Measurements from ENCODE around the gene UGT1A4.

UGT1A4 gene

DNA sequence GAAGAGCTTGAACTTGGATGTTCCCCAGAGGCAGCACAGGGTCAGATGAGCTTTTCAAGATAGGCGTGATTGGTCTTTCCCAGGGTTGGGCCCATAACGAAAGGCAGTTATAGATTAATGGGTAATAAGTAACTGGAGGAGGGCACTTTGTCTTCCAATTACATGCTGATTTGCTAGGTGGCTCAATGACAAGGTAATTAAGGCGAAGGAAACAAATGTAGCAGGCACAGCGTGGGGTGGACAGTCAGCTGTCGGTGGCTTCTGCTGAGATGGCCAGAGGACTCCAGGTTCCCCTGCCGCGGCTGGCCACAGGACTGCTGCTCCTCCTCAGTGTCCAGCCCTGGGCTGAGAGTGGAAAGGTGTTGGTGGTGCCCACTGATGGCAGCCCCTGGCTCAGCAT is at the start of gene UGT1A4:
Gene UGT1A4 (plus strand): TSS at position 185 of the 400 bp plus-strand sequence. CDS start 85 bp downstream, at position 270.
- H3K4me3 ChIP-seq (ENCODE audit: low read depth, low read length), result no peak within 1 kb of the TSS

DNA sequence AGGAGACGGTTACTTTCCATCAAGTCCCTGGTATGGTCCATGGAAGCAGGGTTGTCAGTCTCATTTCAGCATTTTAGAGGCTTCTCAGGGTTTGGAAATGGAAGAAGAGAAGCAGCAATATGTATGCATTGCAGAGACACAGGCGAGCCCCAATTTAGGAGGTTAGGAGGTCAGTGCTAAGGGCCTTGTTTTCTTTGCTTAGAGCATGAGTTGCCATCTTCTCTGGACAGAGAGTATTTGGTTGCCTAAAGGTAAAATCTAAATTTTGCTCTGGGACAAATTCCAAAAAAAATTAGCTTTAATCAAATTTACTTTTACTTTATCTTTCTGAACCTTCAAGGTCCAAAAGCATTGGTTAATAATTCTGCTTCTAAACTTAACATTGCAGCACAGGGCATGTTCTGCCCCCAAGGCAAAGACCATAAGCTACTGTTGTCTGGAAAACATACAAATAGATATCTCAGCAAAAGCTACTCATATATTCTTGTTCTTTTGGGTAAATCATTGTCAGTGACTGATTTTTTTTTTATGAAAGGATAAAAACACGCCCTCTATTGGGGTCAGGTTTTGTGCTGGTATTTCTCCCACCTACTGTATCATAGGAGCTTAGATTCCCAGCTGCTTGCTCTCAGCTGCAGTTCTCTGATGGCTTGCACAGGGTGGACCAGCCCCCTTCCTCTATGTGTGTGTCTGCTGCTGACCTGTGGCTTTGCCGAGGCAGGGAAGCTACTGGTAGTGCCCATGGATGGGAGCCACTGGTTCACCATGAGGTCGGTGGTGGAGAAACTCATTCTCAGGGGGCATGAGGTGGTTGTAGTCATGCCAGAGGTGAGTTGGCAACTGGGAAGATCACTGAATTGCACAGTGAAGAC is 47.0 kb upstream of the UGT1A4 start, which contains the start of gene UGT1A9:
Gene UGT1A9 (plus strand): TSS at position 609 of the 872 bp plus-strand sequence. CDS start 37 bp downstream, at position 646.
- TF ChIP-seq, protein P1, sequence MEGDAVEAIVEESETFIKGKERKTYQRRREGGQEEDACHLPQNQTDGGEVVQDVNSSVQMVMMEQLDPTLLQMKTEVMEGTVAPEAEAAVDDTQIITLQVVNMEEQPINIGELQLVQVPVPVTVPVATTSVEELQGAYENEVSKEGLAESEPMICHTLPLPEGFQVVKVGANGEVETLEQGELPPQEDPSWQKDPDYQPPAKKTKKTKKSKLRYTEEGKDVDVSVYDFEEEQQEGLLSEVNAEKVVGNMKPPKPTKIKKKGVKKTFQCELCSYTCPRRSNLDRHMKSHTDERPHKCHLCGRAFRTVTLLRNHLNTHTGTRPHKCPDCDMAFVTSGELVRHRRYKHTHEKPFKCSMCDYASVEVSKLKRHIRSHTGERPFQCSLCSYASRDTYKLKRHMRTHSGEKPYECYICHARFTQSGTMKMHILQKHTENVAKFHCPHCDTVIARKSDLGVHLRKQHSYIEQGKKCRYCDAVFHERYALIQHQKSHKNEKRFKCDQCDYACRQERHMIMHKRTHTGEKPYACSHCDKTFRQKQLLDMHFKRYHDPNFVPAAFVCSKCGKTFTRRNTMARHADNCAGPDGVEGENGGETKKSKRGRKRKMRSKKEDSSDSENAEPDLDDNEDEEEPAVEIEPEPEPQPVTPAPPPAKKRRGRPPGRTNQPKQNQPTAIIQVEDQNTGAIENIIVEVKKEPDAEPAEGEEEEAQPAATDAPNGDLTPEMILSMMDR (IDR thresholded peaks at IDR 0.05; ENCODE audit: low read depth, low read length), result no peak
- H3K4me3 ChIP-seq (ENCODE audit: low read depth, low read length), result no peak within 1 kb of the TSS

More for the DNA sequence above, at the start of gene UGT1A4:
- TF ChIP-seq, protein P1 (IDR thresholded peaks at IDR 0.05; ENCODE audit: low read depth, low read length), result no peak

- H3K4me3 ChIP-seq (ENCODE audit: low read depth, low read length), result no peak overlapping the region
- TF ChIP-seq, protein P1 (IDR thresholded peaks at IDR 0.05; ENCODE audit: low read depth, low read length), result no peak
These were observed 45.6 kb upstream of the UGT1A4 start for GRCh38 chr2:233672886-233673285.

GRCh38 chr2:233673896-233674295 is 44.6 kb upstream of the UGT1A4 start:
- TF ChIP-seq, protein P1 (IDR thresholded peaks at IDR 0.05; ENCODE audit: low read depth, low read length), result no peak
- no peak overlapping the region for H3K4me3 ChIP-seq (ENCODE audit: low read depth, low read length)

GRCh38 chr2:233674314-233674713 is 44.2 kb upstream of the UGT1A4 start:
- no peak overlapping the region for H3K4me3 ChIP-seq (ENCODE audit: low read depth, low read length)
- TF ChIP-seq, protein P1 (IDR thresholded peaks at IDR 0.05; ENCODE audit: low read depth, low read length), result no peak

DNA sequence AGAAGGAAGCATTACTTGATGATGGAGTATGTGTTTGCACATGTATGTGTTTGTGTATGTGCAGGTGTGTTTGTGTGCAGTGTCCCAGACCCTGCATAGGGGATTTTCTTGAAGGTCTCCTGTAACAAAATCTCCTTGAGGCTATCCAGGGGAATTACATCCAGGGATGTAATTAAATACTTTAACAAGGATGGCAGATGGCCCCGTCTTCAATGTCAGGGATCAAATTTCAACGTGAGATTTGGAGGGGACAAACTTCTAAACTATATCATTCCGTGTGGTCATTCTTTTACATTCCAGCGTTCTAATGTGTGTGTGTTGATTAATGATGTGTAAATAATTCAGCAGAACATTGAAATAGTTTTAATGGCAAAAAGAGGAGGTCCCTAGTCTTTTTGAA is 43.5 kb upstream of the UGT1A4 start:
- H3K4me3 ChIP-seq (ENCODE audit: low read depth, low read length), result no peak overlapping the region
- TF ChIP-seq, protein P1 (IDR thresholded peaks at IDR 0.05; ENCODE audit: low read depth, low read length), result no peak

DNA sequence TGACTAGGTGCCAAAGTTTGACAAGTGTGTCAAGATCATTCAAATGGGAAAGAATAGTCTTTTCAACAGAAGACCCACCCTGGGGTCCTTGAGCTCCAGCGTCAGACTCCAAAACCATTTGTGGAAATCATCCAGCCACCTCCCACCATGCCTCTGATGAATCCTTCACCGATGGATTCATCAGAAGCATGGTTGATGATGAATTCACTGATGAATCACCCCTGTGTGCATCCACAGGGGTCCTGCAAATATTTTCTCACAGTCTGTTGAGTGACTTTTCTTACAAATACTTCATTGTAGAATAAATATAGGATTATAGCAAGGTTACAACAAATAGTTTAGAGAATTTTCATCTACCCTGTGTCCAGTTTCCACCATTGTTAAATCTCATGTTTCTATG is 42.5 kb upstream of the UGT1A4 start:
- TF ChIP-seq, protein P1 (IDR thresholded peaks at IDR 0.05; ENCODE audit: low read depth, low read length), result no peak

More for the DNA sequence above, 42.5 kb upstream of the UGT1A4 start:
- no peak overlapping the region for H3K4me3 ChIP-seq (ENCODE audit: low read depth, low read length)

Measured in WI38 (cell line).